Smooth muscle cell (in vitro differentiated cells): Measurements from ENCODE around the gene ZDHHC7. TPM values are rescaled to one million over a fixed set of nuclear protein-coding genes. Genes with fewer than 3 reads are reported as not detected.
A peak's percentile ranks its signal among the peaks of the same experiment; 100 is the strongest.

ENCODE experiments used
- DNase-seq: peaks from one replicate; lab custom pipeline; 2025; ENCODE audit not compliant: unreplicated experiment; lab: John Stamatoyannopoulos, UW
- H2AFZ ChIP-seq: fragments of 200-600 bp; sonication (generic); 2 replicates; pipeline ENCODE4 v1.6.0; 2016; ENCODE audit warnings: antibody characterized with exemption, low read depth, mild to moderate bottlenecking
- H3F3A ChIP-seq: fragments of 200-600 bp; sonication (generic); 2 replicates; pipeline ENCODE4 v1.6.0; 2017; ENCODE audit warnings: antibody characterized with exemption, low read depth
- H3K27ac ChIP-seq: fragments of 200-600 bp; sonication (generic); 2 replicates; pipeline ENCODE4 v1.5.1; 2016; ENCODE audit warnings: low read depth, mild to moderate bottlenecking
- H3K27me3 ChIP-seq: fragments of 200-600 bp; sonication (generic); 2 replicates; pipeline ENCODE4 v1.6.1; 2016; ENCODE audit warnings: low read depth, mild to moderate bottlenecking
- H3K36me3 ChIP-seq: fragments of 200-600 bp; sonication (generic); 2 replicates; pipeline ENCODE4 v1.5.1; 2016; ENCODE audit warnings: low read depth
- H3K4me1 ChIP-seq: fragments of 200-600 bp; sonication (generic); 2 replicates; pipeline ENCODE4 v1.5.1; 2016; ENCODE audit warnings: low read depth
- H3K4me2 ChIP-seq: fragments of 200-600 bp; sonication (generic); 2 replicates; pipeline ENCODE4 v1.6.0; 2016; ENCODE audit warnings: mild to moderate bottlenecking
- H3K4me3 ChIP-seq: fragments of 200-600 bp; sonication (generic); 2 replicates; pipeline ENCODE4 v1.5.1; 2016; ENCODE audit warnings: mild to moderate bottlenecking
- H3K79me2 ChIP-seq: fragments of 200-600 bp; sonication (generic); 2 replicates; pipeline ENCODE4 v1.6.0; 2016; ENCODE audit warnings: low read depth, mild to moderate bottlenecking
- H3K9ac ChIP-seq: fragments of 200-600 bp; sonication (generic); 2 replicates; pipeline ENCODE4 v1.6.0; 2016; ENCODE audit warnings: low read depth
- H3K9me3 ChIP-seq: fragments of 200-600 bp; sonication (generic); replicated peaks from 2 replicates; pipeline ENCODE4 v1.5.1; 2016; ENCODE audit warnings: low read depth
- H4K20me1 ChIP-seq: fragments of 200-600 bp; sonication (generic); 2 replicates; pipeline ENCODE4 v1.6.0; 2016; ENCODE audit warnings: low read depth
- WGBS: methylation state at CpG from one replicate; pipeline ENCODE4 v1.1.7; 2016; ENCODE audit warnings: low lambda C conversion rate; 5-methylcytosine and 5-hydroxymethylcytosine counted together
- polyA plus RNA-seq: library from polyadenylated mRNA; unstranded; fragments of >200 nt; fragmentation: Nextera tagmentation; extraction: Ambion mirVana; gene quantifications from 2 replicates; pipeline ENCODE4 v1.2.1, GENCODE V29; 2016
- total RNA-seq: library from RNA; depleted of rRNA; stranded (reverse); fragments of >200 nt; gene quantifications from 2 replicates; pipeline ENCODE4 v1.2.3, GENCODE V29; 2014
- TF ChIP-seq, protein P1 (sequence below): fragments of 200-600 bp; sonication (generic); IDR thresholded peaks from 2 replicates; pipeline ENCODE4 v1.5.1; 2017; ENCODE audit warnings: borderline replicate concordance, mild to moderate bottlenecking, antibody characterized with exemption; ENCODE audit not compliant: insufficient read depth, poor library complexity, severe bottlenecking

ZDHHC7 gene
- total and polyA plus RNA-seq, 2 experiments from 2014 or later, result 31.9 to 39.1 TPM

DNA sequence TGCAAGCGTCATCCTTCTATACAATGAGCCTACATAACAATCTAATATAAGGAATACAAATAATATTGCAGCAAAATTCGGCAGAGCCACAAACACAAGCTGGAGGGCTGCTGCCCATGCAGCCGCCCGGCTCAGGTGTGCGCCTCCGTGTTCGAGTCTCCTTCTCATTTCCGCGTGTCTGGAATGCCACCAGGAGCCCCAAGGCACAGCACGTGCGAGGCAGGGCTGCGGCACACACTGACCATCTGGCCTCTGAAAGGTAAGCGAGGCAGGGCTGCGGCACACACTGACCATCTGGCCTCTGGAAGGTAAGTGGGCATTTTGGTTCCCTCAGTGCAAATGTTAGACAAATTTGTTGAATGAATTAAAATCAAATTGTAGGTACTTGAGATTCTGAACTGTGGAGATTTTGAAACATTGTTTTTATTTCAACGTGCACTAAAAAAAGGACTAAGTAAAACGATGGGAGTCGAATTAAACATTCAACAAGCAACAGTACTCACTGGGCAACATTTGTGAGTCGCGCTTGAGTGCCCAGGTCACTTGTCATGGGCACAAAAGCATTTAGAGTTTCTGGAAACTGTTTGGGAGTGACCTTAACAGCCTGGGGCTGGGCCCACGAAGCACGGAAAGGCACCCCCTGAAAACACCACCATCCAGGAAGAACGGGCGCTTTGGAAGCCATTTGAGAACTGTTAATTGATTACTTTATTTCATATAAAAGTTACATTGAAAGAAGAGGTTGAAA, 37.4 kb downstream of the ZDHHC7 start:
- Histone ChIP-seq H3K9me3 (no peaks in the 10 kb centered on the region), H4K20me1 (no peaks in the 10 kb centered on the region), H3K9ac (no peak overlapping the region), H3K27ac (no peak overlapping the region), H3K79me2 (no peaks in the 10 kb centered on the region), H2AFZ (no peak overlapping the region), H3K4me1 (no peaks in the 10 kb centered on the region), H3K36me3 (peaks cover 9% of the 10 kb centered on the region), H3K27me3 (no peaks in the 10 kb centered on the region), H3F3A (peaks cover 10% of the 10 kb centered on the region), H3K4me2 (no peak overlapping the region), H3K4me3 (no peak overlapping the region)
- TF ChIP-seq, protein P1, sequence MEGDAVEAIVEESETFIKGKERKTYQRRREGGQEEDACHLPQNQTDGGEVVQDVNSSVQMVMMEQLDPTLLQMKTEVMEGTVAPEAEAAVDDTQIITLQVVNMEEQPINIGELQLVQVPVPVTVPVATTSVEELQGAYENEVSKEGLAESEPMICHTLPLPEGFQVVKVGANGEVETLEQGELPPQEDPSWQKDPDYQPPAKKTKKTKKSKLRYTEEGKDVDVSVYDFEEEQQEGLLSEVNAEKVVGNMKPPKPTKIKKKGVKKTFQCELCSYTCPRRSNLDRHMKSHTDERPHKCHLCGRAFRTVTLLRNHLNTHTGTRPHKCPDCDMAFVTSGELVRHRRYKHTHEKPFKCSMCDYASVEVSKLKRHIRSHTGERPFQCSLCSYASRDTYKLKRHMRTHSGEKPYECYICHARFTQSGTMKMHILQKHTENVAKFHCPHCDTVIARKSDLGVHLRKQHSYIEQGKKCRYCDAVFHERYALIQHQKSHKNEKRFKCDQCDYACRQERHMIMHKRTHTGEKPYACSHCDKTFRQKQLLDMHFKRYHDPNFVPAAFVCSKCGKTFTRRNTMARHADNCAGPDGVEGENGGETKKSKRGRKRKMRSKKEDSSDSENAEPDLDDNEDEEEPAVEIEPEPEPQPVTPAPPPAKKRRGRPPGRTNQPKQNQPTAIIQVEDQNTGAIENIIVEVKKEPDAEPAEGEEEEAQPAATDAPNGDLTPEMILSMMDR, result no peak
- no peak for DNase-seq
- 96% methylated on average over 23 of the region's 23 CpGs for WGBS

DNA sequence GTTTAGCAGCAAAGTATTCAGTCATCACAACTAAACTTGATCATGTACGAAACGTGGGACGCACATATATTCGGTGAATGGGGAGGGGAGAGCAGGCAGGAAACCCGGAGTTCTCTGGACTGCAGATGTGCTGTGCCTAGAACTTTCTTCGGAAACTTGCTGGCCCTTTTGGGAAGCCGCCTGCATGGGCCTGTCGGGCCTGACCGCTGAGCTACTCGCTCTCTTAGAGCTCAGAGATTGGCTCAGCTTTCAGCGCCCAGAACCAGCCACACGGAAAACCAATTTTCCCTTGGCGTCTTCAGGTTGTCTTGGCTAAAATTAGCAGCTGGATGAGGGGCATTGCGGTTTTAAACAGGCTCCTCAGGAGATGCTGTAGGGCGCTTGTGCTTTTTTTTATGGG, 38.1 kb downstream of the ZDHHC7 start:
- no peaks in the 10 kb centered on the region for H3K4me1 ChIP-seq
- peaks cover 15% of the 10 kb centered on the region for H3F3A ChIP-seq
- H3K9ac ChIP-seq, result no peak overlapping the region
- H3K4me2 ChIP-seq, result no peak overlapping the region
- 93% methylated on average over 15 of the region's 15 CpGs for WGBS
- H4K20me1 ChIP-seq, result no peaks in the 10 kb centered on the region
- TF ChIP-seq, protein P1, result no peak
- DNase-seq, result no peak
- H3K36me3 ChIP-seq, result peaks cover 8% of the 10 kb centered on the region
- H3K27ac ChIP-seq, result no peak overlapping the region
- H3K27me3 ChIP-seq, result no peaks in the 10 kb centered on the region
- H2AFZ ChIP-seq, result no peak overlapping the region
- no peak overlapping the region for H3K4me3 ChIP-seq
- no peaks in the 10 kb centered on the region for H3K9me3 ChIP-seq
- no peaks in the 10 kb centered on the region for H3K79me2 ChIP-seq

DNA sequence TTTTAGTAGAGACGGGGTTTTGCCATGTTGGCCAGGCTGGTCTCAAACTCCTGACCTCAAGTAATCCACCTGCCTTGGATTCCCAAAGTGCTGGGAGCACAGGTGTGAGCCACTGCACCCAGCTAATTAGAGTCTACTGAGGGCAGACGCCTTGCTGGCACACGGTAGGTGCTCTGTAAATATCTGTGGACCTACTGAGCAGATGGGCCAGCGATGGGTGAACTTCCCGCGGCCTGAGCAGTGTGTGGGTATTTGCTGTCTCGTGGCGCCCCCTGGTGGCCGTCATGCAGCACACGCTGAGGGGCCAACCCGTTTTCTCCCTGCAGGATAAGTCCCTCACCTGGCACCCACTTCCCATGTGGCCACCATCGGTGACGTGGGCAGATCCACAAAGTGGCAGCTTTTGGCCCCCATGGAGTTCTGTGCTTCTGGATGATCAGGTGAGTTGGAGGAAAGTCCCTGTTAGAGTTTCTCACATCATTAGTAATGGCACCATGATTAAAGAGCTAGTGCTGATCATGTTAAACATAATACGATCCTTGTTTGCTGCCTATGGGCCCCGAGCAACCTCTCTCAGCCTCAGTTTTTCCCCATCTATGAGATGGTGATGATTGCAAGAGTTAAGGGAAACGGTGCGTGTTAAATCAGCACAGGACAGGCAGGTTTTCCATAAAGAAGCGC, 40.7 kb downstream of the ZDHHC7 start:
- Histone ChIP-seq H3K27me3 (no peaks in the 10 kb centered on the region), H3F3A (peaks cover 15% of the 10 kb centered on the region), H3K4me3 (no peak overlapping the region), H3K9ac (no peak overlapping the region), H3K4me1 (no peaks in the 10 kb centered on the region), H3K4me2 (no peak overlapping the region), H3K27ac (no peak overlapping the region), H3K9me3 (no peaks in the 10 kb centered on the region), H3K79me2 (no peaks in the 10 kb centered on the region), H3K36me3 (no peaks in the 10 kb centered on the region), H4K20me1 (no peaks in the 10 kb centered on the region), H2AFZ (no peak overlapping the region)
- peak; percentile 39 for DNase-seq
- WGBS, result 30% methylated on average over 18 of the region's 18 CpGs
- TF ChIP-seq, protein P1, result peak; percentile 98
